CD4-positive, alpha-beta T cell (primary cell): ENCODE measurements around the gene C19orf33. TPM values are rescaled to one million over a fixed set of nuclear protein-coding genes. Genes with fewer than 3 reads are reported as not detected.

Source experiments
- ATAC-seq: fragments of 200-7000 bp; cut with Tn5 transposase; one replicate; pipeline ENCODE4 v1.10.0; 2022; ENCODE audit warnings: mild to moderate bottlenecking; ENCODE audit not compliant: poor library complexity
- CTCF ChIA-PET: fragments of 350-600 bp; sonication (Branson Sonifier 250); formaldehyde crosslinking; loops from one replicate; lab custom pipeline; 2021; ENCODE audit warnings: antibody characterized with exemption, inconsistent platforms; lab: Charles Lee
- POLR2A ChIA-PET: fragments of 350-600 bp; sonication (Branson Sonifier 250); formaldehyde crosslinking; loops from one replicate; lab custom pipeline; 2021; ENCODE audit warnings: antibody characterized with exemption, inconsistent platforms; lab: Charles Lee
- DNase-seq, 14 experiments: peaks; one replicate each; pipeline ENCODE4 v3.0.0-alpha.2; 2013 to 2020; ENCODE audit warnings: mixed read lengths in 2 of 14
- H3K27ac ChIP-seq, 2 donors: one replicate each; pipeline versions ENCODE4 v1.5.1 to v1.7.0; 2013; ENCODE audit warnings: low read length in 2 of 2, low read depth in 1 of 2, mild to moderate bottlenecking in 1 of 2
- H3K27me3 ChIP-seq, 2 experiments: 1 replicate in 1 of 2; 2 replicates in 1 of 2; pipeline versions ENCODE4 v1.6.1 to v1.7.0; 2013; ENCODE audit warnings: low read length in 2 of 2, control low read depth in 1 of 2, mild to moderate bottlenecking in 1 of 2, moderate library complexity in 1 of 2; ENCODE audit not compliant: insufficient read depth in 2 of 2, control insufficient read depth in 1 of 2
- H3K36me3 ChIP-seq: one replicate; pipeline ENCODE4 v1.6.1; 2013; ENCODE audit warnings: low read length, control low read depth; ENCODE audit not compliant: insufficient read depth
- H3K4me1 ChIP-seq: one replicate; pipeline ENCODE4 v1.6.1; 2013; ENCODE audit warnings: low read length, control low read depth; ENCODE audit not compliant: insufficient read depth
- H3K4me3 ChIP-seq: one replicate; pipeline ENCODE4 v1.5.1; 2013; ENCODE audit warnings: mild to moderate bottlenecking, low read length, moderate library complexity
- H3K9me3 ChIP-seq, 2 experiments: 1 replicate in 1 of 2; 2 replicates in 1 of 2; pipeline versions ENCODE4 v1.6.1 to v1.7.0; 2013; ENCODE audit warnings: low read length in 2 of 2, mild to moderate bottlenecking in 2 of 2, control low read depth in 1 of 2, moderate library complexity in 1 of 2; ENCODE audit not compliant: control insufficient read depth in 1 of 2, insufficient read depth in 1 of 2
- H3K27ac Mint-ChIP-seq: one replicate; pipeline ENCODE4 v1.8.0; 2020; ENCODE audit warnings: mixed read lengths
- H3K27me3 Mint-ChIP-seq: one replicate; pipeline ENCODE4 v1.8.0; 2021; ENCODE audit warnings: mixed read lengths
- H3K36me3 Mint-ChIP-seq: one replicate; pipeline ENCODE4 v1.8.0; 2021; ENCODE audit warnings: low read depth, mixed read lengths
- H3K4me1 Mint-ChIP-seq: one replicate; pipeline ENCODE4 v1.8.0; 2021; ENCODE audit warnings: low read depth, mixed read lengths
- H3K4me3 Mint-ChIP-seq: one replicate; pipeline ENCODE4 v1.8.0; 2020; ENCODE audit warnings: mild to moderate bottlenecking, mixed read lengths
- H3K9me3 Mint-ChIP-seq: one replicate; pipeline ENCODE4 v1.8.0; 2020; ENCODE audit warnings: mixed read lengths
- CTCF ChIP-seq: fragments of 200-600 bp; IDR thresholded peaks from one replicate; pipeline ENCODE4 v1.8.0; 2022; ENCODE audit warnings: antibody characterized with exemption, mild to moderate bottlenecking
- intact Hi-C, 2 experiments: fragments of 100-400 bp; cut with DNase I in 1 of 2; cut with micrococcal nuclease in 1 of 2; formaldehyde crosslinking; loops; one replicate each; pipeline versions ENCODE4 v1.15.1 to v1.9.0; 2023 to 2025; cut with DNase I, micrococcal nuclease
- total RNA-seq, 174 experiments: library from RNA in 2 of 174; stranded (reverse) in 2 of 174; gene quantifications; one replicate each; pipeline ENCODE4 v1.2.3 and lab custom pipeline; 2021 to 2026

C19orf33 gene
- total RNA-seq, 2 experiments from 2014 or later: not detected

DNA sequence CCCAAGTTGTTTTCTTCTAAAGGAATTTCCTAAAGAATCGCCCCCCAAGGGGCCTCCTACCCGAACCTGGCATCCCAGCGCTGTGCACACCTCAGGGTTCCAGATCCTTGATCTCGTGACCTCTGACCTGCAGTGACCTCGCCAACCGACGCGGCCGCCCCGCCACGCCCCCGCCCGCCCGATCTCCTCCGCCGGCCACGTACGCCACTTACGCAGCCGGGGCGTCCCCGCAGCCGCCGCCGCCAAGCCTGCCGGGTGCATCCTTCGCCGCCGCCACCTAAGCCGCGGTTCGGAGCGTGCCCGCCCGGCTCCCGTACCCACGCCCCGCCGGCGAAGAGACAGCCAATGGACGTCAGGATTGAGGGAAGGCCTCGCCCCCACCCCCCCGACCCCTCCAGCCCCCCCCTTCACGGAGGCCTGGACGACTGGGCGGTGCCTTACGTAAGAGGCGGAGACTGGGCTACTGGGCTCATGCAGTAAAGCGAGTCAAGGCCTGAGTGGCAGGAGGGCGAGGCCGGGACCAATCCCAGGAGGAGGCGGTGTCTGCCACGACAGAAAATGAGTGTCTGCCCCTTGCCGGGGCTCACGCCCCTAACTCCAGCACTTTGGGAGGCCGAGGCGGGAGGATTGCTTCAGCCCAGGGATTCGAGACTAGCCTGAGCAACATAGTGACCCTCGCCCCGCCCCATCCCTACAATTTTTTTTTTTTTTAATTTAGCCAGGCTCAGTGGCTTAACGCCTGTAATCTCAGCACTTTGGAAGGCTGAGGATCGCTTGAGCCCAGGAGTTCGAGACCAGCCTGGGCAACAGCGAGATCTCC is 11.8 kb downstream of the C19orf33 start, which contains the start of gene YIF1B:
Gene YIF1B, minus strand, starts transcription at position 291 of the 820 bp plus-strand sequence. Its CDS starts 30 bp downstream, at position 261.
- intact Hi-C loops: loop anchor here (1.0 to 5.0 kb wide), 6 partner anchors 19 to 409 kb away; partner anchors contain the start of genes SIPA1L3 (in 2 of the 2), CATSPERG (in 1 of the 2), PSMD8 (in 1 of the 2) and SPINT2 (in 1 of the 2)
- Mint-ChIP-seq H3K4me1 (peaks cover 45% of the 10 kb centered on the region), H3K27me3 (no peaks in the 10 kb centered on the region), H3K27ac (peak within 1 kb of the TSS; percentile 88), H3K36me3 (peaks cover under 1% of the 10 kb centered on the region), H3K9me3 (no peaks in the 10 kb centered on the region), H3K4me3 (peak within 1 kb of the TSS; percentile 90)
- POLR2A ChIA-PET: interaction anchor here (1.0 to 1.2 kb wide), 2 partner anchors 52 to 58 kb away, joined by 3 to 5 read pairs; partner anchors contain the start of genes PSMD8 and SPINT2
- no peak for TF ChIP-seq CTCF
- Histone ChIP-seq H3K27me3 (no peaks in the 10 kb centered on the region), H3K4me3 (peak within 1 kb of the TSS; percentile 76), H3K27ac (peak within 1 kb of the TSS; percentile 79 to 88), H3K9me3 (no peaks in the 10 kb centered on the region), H3K36me3 (no peaks in the 10 kb centered on the region), H3K4me1 (peaks cover 51% of the 10 kb centered on the region)
- CTCF ChIA-PET: no interaction called here
- ATAC-seq (peak; percentile 90), DNase-seq (peak; percentile 90 to 98 (median 94))

DNA sequence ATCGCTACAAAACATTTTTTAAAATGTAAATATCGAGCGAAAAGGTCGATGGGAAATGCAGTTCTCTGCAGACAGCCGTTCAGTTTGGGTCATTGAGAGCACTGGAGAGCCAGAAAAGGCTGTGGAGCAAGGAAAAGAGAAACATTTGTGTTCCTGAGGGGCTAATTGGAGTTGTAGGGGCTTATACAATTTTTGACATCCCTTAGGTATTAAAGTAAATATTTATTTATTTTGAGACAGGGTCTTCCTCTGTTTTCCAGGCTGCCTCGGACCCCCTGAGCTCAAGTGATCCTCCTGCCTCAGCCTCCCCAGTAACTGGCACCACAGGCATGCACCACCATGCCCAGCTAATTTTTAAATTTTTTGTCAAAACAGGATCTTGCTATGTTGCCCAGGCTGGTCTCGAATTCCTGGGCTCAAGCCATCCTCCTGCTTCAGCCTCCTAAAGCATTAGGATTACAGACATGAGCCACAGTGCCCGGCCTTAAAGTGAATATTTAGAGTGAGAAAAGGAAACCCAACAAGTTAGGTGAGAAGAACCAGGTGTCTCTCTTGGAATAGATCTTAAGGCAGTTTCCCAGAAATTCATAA is 12.5 kb downstream of the C19orf33 start:
- Histone ChIP-seq H3K27me3 (no peaks in the 10 kb centered on the region), H3K9me3 (no peaks in the 10 kb centered on the region), H3K4me1 (peaks cover 58% of the 10 kb centered on the region), H3K27ac (peak overlapping the region; percentile 79 to 88), H3K36me3 (no peaks in the 10 kb centered on the region), H3K4me3 (peak overlapping the region; percentile 71)
- ChIA-PET CTCF (no interaction called here), POLR2A (interaction anchor here (1.0 to 1.2 kb wide), 2 partner anchors 52 to 57 kb away, joined by 3 to 5 read pairs; partner anchors contain the start of genes PSMD8 and SPINT2)
- intact Hi-C loops: loop anchor here (1.0 to 5.0 kb wide), 5 partner anchors 19 to 409 kb away; partner anchors contain the start of genes CATSPERG (in 1 of the 2), PSMD8 (in 1 of the 2), SIPA1L3 (in 1 of the 2) and SPINT2 (in 1 of the 2)
- no peak for TF ChIP-seq CTCF
- DNase-seq: no peak
- peak overlapping the region; percentile 90 for H3K4me3 Mint-ChIP-seq
- peaks cover 52% of the 10 kb centered on the region for H3K4me1 Mint-ChIP-seq
- H3K27me3 Mint-ChIP-seq: no peaks in the 10 kb centered on the region
- no peaks in the 10 kb centered on the region for H3K9me3 Mint-ChIP-seq
- peak; percentile 14 for ATAC-seq
- H3K36me3 Mint-ChIP-seq: no peaks in the 10 kb centered on the region
- peak overlapping the region; percentile 88 for H3K27ac Mint-ChIP-seq

GRCh38 chr19:38317104-38317612 is 13.1 kb downstream of the C19orf33 start:
- no peaks in the 10 kb centered on the region for H3K9me3 ChIP-seq
- Mint-ChIP-seq H3K4me3 (peak overlapping the region; percentile 90), H3K27ac (peak overlapping the region; percentile 88), H3K36me3 (no peaks in the 10 kb centered on the region), H3K9me3 (no peaks in the 10 kb centered on the region), H3K27me3 (no peaks in the 10 kb centered on the region), H3K4me1 (peaks cover 57% of the 10 kb centered on the region)
- TF ChIP-seq CTCF: no peak
- H3K36me3 ChIP-seq: no peaks in the 10 kb centered on the region
- H3K27me3 ChIP-seq: no peaks in the 10 kb centered on the region
- ChIA-PET POLR2A (interaction anchor here (1.0 kb wide), 1 partner anchor 57 kb away, joined by 5 read pairs; the partner anchor contains the start of gene PSMD8), CTCF (no interaction called here)
- H3K4me3 ChIP-seq: peak overlapping the region; percentile 71
- peak overlapping the region; percentile 10 to 88 for H3K27ac ChIP-seq
- intact Hi-C loops: loop anchor here in 1 of 2 experiments (2.0 to 5.0 kb wide), 2 partner anchors 52 to 410 kb away; partner anchors contain the start of genes SIPA1L3, SPINT2 and WDR87
- H3K4me1 ChIP-seq: peaks cover 60% of the 10 kb centered on the region
- ATAC-seq: no peak
- DNase-seq: peak in 8 of 14 experiments; percentile 13 to 72 (median 48)
